Neural crest cell (in vitro differentiated cells): ENCODE results near the gene LPP. TPM values are rescaled to one million over a fixed set of nuclear protein-coding genes. Genes with fewer than 3 reads are reported as not detected.

ENCODE experiments used
- DNase-seq: peaks from one replicate; pipeline ENCODE4 v3.0.0; 2021; ENCODE audit warnings: low read depth, mixed read lengths, low spot score
- H3K27ac Mint-ChIP-seq: one replicate; pipeline ENCODE4 v1.8.0; 2021; ENCODE audit warnings: mild to moderate bottlenecking, mixed read lengths; ENCODE audit not compliant: unreplicated experiment
- H3K27me3 Mint-ChIP-seq: 2 replicates; pipeline ENCODE4 v1.8.0; 2021; ENCODE audit warnings: low read depth, mild to moderate bottlenecking, mixed read lengths
- H3K36me3 Mint-ChIP-seq: 2 replicates; pipeline ENCODE4 v1.8.0; 2021; ENCODE audit warnings: low read depth, mild to moderate bottlenecking, mixed read lengths
- H3K4me1 Mint-ChIP-seq: 2 replicates; pipeline ENCODE4 v1.8.0; 2021; ENCODE audit warnings: mixed read lengths
- H3K4me3 Mint-ChIP-seq: one replicate; pipeline ENCODE4 v1.8.0; 2021; ENCODE audit warnings: mild to moderate bottlenecking, mixed read lengths
- H3K9me3 Mint-ChIP-seq: 2 replicates; pipeline ENCODE4 v1.8.0; 2021; ENCODE audit warnings: mixed read lengths
- CTCF ChIP-seq: fragments of 200-600 bp; sonication (generic); conservative IDR thresholded peaks from 2 replicates; pipeline ENCODE4 v1.5.0; 2021; ENCODE audit warnings: antibody characterized with exemption, mild to moderate bottlenecking
- total RNA-seq: library from RNA; stranded (reverse); gene quantifications from 2 replicates; pipeline ENCODE4 v1.2.1, GENCODE V29; 2021

The LPP gene
- total RNA-seq, 1 donor from 2014 or later = 38.7 TPM

DNA sequence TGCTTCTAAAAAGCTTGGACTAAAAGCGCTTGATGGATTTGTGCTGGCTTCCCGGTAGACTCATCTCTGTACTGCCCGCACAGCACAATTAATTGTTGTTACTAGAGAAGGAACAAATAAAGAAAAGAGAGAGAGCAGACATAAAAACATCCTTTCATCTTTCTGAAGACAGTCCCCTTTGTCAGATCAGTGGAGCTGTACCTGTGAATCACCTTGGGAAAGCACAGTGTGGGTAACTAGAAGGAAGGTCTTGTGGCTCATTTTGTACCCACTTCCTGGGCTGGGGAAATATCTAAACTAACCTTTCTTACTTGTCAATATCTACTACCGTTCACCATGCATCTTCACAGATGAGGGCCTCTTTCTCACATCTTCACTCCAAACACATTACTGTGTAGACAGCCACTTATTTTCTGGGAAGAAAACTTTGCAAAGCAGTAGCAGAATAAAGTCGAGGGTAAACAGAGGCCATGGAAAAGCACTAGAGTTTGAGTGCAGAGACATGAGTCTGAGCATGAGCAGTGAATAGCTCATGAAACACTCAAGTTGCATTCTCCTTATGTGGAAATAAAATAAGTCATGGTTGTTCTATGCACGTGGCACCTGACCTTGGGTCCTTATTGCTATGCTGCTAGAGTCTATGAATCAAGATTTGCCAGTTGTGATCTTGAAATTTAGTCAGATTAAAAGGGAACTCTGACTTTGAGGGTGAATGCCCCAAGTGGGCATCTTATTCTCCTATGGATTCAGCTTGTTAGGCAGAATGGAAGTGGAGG, 169.3 kb downstream of the LPP start:
- no peak for DNase-seq
- Mint-ChIP-seq H3K36me3 (peaks cover 8% of the 10 kb centered on the region), H3K9me3 (no peaks in the 10 kb centered on the region), H3K4me3 (no peak overlapping the region), H3K27ac (no peak overlapping the region), H3K4me1 (peaks cover 14% of the 10 kb centered on the region), H3K27me3 (no peaks in the 10 kb centered on the region)
- TF ChIP-seq CTCF = no peak

GRCh38 chr3:188326111-188326510, 172.2 kb downstream of the LPP start:
- no peak for TF ChIP-seq CTCF
- Mint-ChIP-seq H3K9me3 (no peaks in the 10 kb centered on the region), H3K27ac (no peak overlapping the region), H3K36me3 (peaks cover 8% of the 10 kb centered on the region), H3K27me3 (no peaks in the 10 kb centered on the region), H3K4me3 (no peak overlapping the region), H3K4me1 (peaks cover 7% of the 10 kb centered on the region)
- DNase-seq = no peak

GRCh38 chr3:188326968-188327367, 173.0 kb downstream of the LPP start:
- Mint-ChIP-seq H3K9me3 (no peaks in the 10 kb centered on the region), H3K4me1 (peaks cover 7% of the 10 kb centered on the region), H3K36me3 (peaks cover 8% of the 10 kb centered on the region), H3K4me3 (no peak overlapping the region), H3K27ac (no peak overlapping the region), H3K27me3 (no peaks in the 10 kb centered on the region)
- no peak for TF ChIP-seq CTCF
- DNase-seq = no peak

DNA sequence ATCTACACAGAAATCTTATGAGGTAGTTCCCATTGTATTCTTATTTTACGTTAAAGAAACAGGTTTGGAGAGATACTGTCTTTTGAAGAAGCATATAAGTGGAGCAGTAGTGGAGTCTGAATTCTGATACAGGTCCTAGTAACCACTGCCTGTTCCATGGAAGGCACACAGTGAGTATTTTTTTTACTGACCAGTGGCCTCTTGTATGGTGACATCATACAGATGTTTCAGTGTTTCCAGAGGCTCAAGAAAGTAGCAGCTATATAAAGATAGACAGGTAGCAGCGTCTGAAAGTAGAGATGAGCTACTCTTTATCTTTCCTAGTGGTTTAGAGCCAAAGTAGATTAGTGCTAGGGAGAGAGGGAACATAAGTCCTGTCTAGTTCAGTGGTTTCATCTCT, 173.5 kb downstream of the LPP start:
- no peak for TF ChIP-seq CTCF
- H3K36me3 Mint-ChIP-seq = peaks cover 8% of the 10 kb centered on the region
- no peaks in the 10 kb centered on the region for H3K27me3 Mint-ChIP-seq
- H3K4me1 Mint-ChIP-seq = peaks cover 7% of the 10 kb centered on the region
- H3K27ac Mint-ChIP-seq = no peak overlapping the region
- H3K9me3 Mint-ChIP-seq = no peaks in the 10 kb centered on the region
- H3K4me3 Mint-ChIP-seq = no peak overlapping the region
- no peak for DNase-seq

DNA sequence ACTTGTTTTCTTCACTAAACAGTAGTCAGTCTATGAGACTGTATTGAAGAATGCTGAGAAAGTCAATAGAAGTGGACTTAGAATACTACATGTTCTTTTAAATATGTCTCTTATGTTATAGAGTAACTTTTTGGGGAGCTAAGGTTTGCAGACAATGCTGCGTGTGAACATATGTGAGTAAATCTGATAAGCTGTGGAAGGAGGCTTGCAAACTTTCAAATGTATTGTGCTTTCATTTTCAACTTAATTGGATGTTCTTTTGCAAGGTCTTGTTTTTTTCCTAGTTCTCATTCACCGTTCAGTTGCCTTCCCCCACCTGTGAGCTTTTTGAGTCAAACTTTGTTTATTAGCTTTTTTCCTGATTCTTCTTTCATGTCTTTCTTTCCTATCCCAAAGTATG, 176.2 kb downstream of the LPP start:
- no peaks in the 10 kb centered on the region for H3K9me3 Mint-ChIP-seq
- no peaks in the 10 kb centered on the region for H3K27me3 Mint-ChIP-seq
- DNase-seq = no peak
- peaks cover 8% of the 10 kb centered on the region for H3K36me3 Mint-ChIP-seq
- no peak for TF ChIP-seq CTCF
- no peak overlapping the region for H3K27ac Mint-ChIP-seq
- peaks cover 7% of the 10 kb centered on the region for H3K4me1 Mint-ChIP-seq
- H3K4me3 Mint-ChIP-seq = no peak overlapping the region
